Spinal cord (tissue), 10 donors: ENCODE measurements around the gene SPECC1. TPM values are rescaled to one million over a fixed set of nuclear protein-coding genes. Genes with fewer than 3 reads are reported as not detected.

Experiments
- DNase-seq, 6 donors: peaks; one replicate each; pipeline versions ENCODE4 v3.0.0 to v3.0.0-alpha.2; 2013 to 2015; ENCODE audit warnings: low spot score in 6 of 6, low read depth in 4 of 6
- H3K27ac ChIP-seq: one replicate; pipeline ENCODE4 v1.5.1; 2013; ENCODE audit warnings: low read depth, low read length, control low read depth
- H3K27me3 ChIP-seq: one replicate; pipeline ENCODE4 v1.6.1; 2013; ENCODE audit warnings: low read length; ENCODE audit not compliant: control insufficient read depth, insufficient read depth
- H3K36me3 ChIP-seq: one replicate; pipeline ENCODE4 v1.6.1; 2013; ENCODE audit warnings: low read length; ENCODE audit not compliant: control insufficient read depth, insufficient read depth
- H3K4me1 ChIP-seq: one replicate; pipeline ENCODE4 v1.6.1; 2013; ENCODE audit warnings: low read length; ENCODE audit not compliant: control insufficient read depth, insufficient read depth
- H3K4me3 ChIP-seq: one replicate; pipeline ENCODE4 v1.5.1; 2013; ENCODE audit warnings: low read depth, low read length, control low read depth
- H3K9me3 ChIP-seq: one replicate; pipeline ENCODE4 v1.6.1; 2013; ENCODE audit warnings: low read length; ENCODE audit not compliant: control insufficient read depth, insufficient read depth
- WGBS: methylation state at CpG from one replicate; pipeline ENCODE4 v1.1.5; 2013; ENCODE audit warnings: missing lambda C conversion rate; ENCODE audit not compliant: insufficient coverage; 5-methylcytosine and 5-hydroxymethylcytosine counted together
- polyA plus RNA-seq, 2 donors: library from polyadenylated mRNA; unstranded; fragments of 120-200 nt; gene quantifications; one replicate each; pipeline ENCODE4 v1.2.1, GENCODE V29; 2013; ENCODE audit not compliant: insufficient read length in 2 of 2
- total RNA-seq, 2 donors: library from RNA; depleted of rRNA in 1 of 2; stranded (reverse); fragments of 120-200 nt in 1 of 2; fragments of >200 nt in 1 of 2; gene quantifications; one replicate each; pipeline versions ENCODE4 v1.2.3 to v1.2.4, GENCODE V29; 2013 to 2014
- donor health status: healthy.

Gene SPECC1
- total and polyA plus RNA-seq, 4 donors, result 45.6 to 52.1 (median 49.9) TPM

DNA sequence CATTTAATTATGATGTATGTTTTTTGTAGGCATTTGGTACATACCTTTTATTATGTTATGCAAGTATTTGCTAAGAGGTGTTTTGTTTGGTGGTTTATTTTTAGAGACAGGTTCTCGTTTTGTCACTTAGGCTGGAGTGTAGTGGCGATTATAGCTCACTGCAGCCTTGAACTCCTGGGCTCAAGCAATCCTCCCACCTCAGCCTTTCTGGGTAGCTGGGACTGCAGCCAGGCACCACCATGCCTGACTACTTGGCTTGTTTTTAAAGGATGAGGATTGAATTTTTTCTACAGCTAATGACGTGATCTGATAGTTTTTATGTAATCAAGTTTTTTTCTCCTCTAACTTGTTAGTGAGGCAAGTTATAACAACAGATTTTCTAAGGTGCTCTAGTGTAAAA lies 199.6 kb downstream of the SPECC1 start:
- H3K27me3 ChIP-seq, result no peaks in the 10 kb centered on the region
- H3K4me1 ChIP-seq, result no peaks in the 10 kb centered on the region
- no peaks in the 10 kb centered on the region for H3K9me3 ChIP-seq
- no peak for DNase-seq
- H3K27ac ChIP-seq, result no peak overlapping the region
- H3K36me3 ChIP-seq, result peaks cover 14% of the 10 kb centered on the region
- WGBS, result no CpG with 5 or more reads among the region's 3 CpGs
- H3K4me3 ChIP-seq, result no peak overlapping the region

DNA sequence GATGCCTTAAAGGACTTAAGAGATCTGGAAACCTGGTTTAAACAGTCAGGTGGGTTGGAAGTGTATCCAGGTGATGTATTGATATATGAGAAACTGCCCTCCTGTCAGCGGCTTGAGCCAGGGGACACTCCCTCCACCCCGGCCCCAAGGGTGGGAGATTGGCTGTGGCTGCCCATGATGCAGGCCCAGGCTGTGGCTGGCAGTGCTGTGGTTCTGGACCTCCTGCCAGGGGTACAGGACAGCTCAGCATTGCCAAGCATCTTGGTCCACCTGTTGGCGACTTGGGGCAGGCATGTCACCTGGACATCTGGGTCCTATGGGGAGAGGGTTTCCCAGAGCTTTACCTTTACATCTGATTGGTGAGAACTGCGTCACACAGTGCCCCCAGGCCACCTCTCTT lies 201.0 kb downstream of the SPECC1 start:
- WGBS, result 100% methylated on average over 4 of the region's 4 CpGs
- Histone ChIP-seq H3K9me3 (no peaks in the 10 kb centered on the region), H3K36me3 (peaks cover 14% of the 10 kb centered on the region), H3K27ac (no peak overlapping the region), H3K4me1 (peaks cover 6% of the 10 kb centered on the region), H3K27me3 (no peaks in the 10 kb centered on the region), H3K4me3 (no peak overlapping the region)
- no peak for DNase-seq

DNA sequence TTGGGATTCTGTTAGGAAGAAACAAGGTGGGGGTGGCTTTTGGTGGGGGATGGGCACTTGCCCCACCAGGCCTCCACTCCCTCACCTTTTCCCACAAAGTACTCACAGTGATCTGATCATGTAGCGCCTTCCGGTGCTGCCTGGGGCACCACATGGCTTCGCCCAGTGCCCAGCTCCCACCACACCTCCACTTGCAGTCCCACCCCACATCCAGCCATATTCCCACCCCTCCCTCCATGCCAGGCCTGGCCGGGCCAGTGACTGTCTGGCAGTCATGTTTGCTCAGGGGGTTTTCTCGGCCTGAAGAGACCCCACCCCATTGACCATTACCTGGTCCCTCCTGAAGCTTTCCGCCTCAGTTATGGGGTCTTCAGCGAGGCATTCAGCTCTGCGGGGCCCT lies 201.5 kb downstream of the SPECC1 start:
- peaks cover 6% of the 10 kb centered on the region for H3K4me1 ChIP-seq
- no peak for DNase-seq
- WGBS, result 98% methylated on average over 8 of the region's 8 CpGs
- H3K9me3 ChIP-seq, result no peaks in the 10 kb centered on the region
- no peaks in the 10 kb centered on the region for H3K27me3 ChIP-seq
- H3K27ac ChIP-seq, result no peak overlapping the region
- H3K4me3 ChIP-seq, result no peak overlapping the region
- peaks cover 14% of the 10 kb centered on the region for H3K36me3 ChIP-seq

DNA sequence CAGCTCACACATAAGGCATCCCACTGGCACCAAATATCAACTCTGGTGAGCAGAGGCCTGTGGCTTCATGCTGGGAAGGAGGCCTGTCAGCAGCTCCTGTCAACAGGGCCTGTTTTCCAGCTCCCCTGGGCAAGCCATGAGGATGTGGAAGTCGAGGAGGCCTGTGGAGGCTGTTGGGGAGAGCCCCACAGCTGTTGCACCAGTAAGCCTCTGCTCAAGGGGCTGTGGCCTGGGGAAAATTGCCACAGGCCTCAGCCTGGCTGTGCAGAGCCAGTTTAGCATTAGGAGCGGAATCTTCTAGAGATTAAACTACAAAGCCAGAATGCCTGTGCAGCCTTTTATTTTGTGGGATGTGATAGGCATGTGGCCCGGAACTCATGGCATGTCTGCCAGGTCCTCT lies 202.1 kb downstream of the SPECC1 start:
- Histone ChIP-seq H3K9me3 (no peaks in the 10 kb centered on the region), H3K27ac (no peak overlapping the region)
- WGBS, result 83% methylated on average over 3 of the region's 3 CpGs

DNA sequence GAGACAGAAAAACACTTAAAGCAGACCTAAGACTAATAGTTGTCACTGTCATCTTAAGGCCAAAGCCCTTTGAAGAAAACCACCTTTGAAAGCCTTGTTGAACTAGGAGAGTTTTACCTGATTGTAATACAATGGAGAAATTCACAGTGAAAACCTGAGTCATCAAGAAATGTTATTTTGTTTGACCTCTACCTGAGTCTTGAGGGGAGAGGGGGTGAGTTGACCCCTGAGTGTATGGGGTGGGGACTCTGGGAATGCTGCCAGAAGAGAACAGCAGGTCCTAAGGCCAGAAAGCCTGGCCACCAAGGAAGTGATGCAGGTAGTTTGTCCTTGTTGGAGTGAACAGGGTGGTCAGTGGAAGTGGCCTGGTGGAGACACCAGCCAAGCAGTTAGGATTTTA lies 204.3 kb downstream of the SPECC1 start:
- H3K27me3 ChIP-seq, result no peaks in the 10 kb centered on the region
- no peak for DNase-seq
- no peak overlapping the region for H3K27ac ChIP-seq
- no peaks in the 10 kb centered on the region for H3K9me3 ChIP-seq
- peaks cover 14% of the 10 kb centered on the region for H3K36me3 ChIP-seq
- H3K4me1 ChIP-seq, result peaks cover 8% of the 10 kb centered on the region
- H3K4me3 ChIP-seq, result no peak overlapping the region

More for the DNA sequence above, 202.1 kb downstream of the SPECC1 start:
- H3K4me3 ChIP-seq, result no peak overlapping the region
- peaks cover 14% of the 10 kb centered on the region for H3K36me3 ChIP-seq
- peaks cover 6% of the 10 kb centered on the region for H3K4me1 ChIP-seq
- no peaks in the 10 kb centered on the region for H3K27me3 ChIP-seq
- no peak for DNase-seq

DNA sequence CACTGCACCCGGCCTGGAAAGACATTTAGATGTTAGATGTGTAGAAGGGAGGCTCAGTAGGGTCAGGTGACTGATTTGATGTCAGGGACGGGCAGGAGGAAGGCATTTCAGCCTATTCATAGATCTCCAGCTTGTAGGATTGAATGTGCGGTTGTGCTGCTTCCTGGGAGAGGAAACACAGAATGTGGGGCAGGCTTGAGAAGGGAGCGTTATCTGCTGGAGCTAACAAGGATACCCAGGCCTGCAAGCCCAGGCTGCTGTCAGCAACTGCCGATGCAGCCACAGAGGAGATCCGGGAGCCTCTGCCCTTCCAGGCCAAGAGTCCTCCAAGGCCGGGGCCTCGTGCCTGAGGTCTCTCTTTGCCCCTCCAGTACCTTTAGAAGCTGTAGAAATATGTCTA lies 205.6 kb downstream of the SPECC1 start:
- H3K27ac ChIP-seq, result no peak overlapping the region
- H3K36me3 ChIP-seq, result peaks cover 14% of the 10 kb centered on the region
- H3K4me1 ChIP-seq, result peaks cover 8% of the 10 kb centered on the region
- DNase-seq, result no peak
- H3K9me3 ChIP-seq, result no peaks in the 10 kb centered on the region
- no peak overlapping the region for H3K4me3 ChIP-seq
- no peaks in the 10 kb centered on the region for H3K27me3 ChIP-seq
- 63% methylated on average over 7 of the region's 8 CpGs for WGBS

DNA sequence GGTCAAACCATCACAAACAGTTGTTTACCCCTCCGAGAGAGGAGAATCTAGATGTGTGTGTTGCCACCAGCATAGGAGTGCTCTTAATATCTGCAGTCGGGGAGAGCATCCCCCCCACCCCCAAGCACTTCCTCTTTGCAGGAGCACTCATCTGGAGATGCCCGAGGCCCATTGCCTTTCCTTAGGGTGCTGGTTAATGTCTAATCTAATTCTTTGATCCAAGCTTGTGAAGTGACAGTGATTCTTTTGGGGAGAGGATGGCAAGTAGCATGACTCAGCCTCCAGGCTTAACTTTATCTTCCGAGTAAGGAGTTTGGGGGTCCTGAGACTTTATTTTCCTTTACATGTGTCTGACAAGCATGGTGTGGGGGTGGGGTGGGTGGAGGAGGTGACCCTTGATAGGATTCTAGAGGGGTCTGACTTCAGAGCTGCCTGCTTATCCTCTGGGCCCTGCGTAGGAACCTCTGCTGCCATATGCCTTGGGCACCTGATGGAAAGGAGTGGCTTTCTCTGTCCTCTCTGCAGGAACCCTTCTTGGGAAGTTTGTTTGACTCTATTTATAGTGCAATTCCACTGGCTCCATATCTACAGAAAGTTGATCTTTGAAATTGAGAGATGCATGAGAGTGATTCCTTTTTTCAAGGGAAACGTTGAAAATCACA lies 207.1 kb downstream of the SPECC1 start:
- H3K4me3 ChIP-seq, result no peak overlapping the region
- no peaks in the 10 kb centered on the region for H3K27me3 ChIP-seq
- DNase-seq, result no peak
- no peaks in the 10 kb centered on the region for H3K9me3 ChIP-seq
- 88% methylated on average over 4 of the region's 6 CpGs for WGBS
- H3K27ac ChIP-seq, result no peak overlapping the region
- H3K36me3 ChIP-seq, result peaks cover 6% of the 10 kb centered on the region
- peaks cover 8% of the 10 kb centered on the region for H3K4me1 ChIP-seq

DNA sequence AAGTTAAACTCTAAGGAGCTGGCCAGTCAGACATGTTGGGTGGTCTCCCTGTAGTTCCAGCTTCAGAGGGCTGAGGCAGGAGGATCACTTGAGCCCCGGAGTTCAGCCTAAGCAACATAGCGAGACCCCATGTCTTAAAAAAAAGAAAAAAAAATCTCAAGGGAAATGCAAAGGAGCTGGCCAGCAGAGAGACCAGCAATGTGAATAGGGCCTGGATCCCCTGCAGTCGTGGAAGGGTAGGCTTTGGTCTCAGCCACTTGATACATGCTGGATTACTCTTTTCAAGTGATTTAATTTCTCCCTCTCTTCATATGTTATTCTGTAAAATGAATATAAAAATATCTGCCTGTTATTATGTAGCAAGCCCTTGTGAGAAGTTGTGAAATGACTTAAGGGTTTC lies 207.7 kb downstream of the SPECC1 start:
- Histone ChIP-seq H3K27me3 (no peaks in the 10 kb centered on the region), H3K4me3 (no peak overlapping the region)
- 83% methylated on average over 1 of the region's 3 CpGs for WGBS

DNA sequence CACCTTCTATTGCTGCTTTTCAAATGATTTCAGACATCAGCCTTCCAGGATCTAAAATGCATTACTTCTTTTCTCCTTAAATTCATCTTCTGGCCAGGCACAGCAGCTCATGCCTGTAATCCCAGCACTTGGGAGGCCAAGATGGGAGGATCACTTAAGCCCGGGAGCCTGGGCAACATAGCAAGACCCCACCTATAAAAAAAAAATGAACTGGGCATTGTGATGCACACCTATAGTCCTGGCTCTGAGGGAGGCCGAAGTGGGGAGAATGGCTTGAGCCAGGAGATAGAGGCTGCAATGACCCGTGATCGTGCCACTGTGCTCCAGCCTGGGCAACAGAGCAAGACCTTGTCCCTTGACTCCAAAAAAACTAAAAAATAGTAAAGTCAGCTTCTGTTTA lies 208.5 kb downstream of the SPECC1 start:
- no peak overlapping the region for H3K27ac ChIP-seq
- peaks cover 8% of the 10 kb centered on the region for H3K4me1 ChIP-seq
- H3K36me3 ChIP-seq, result no peaks in the 10 kb centered on the region
- H3K27me3 ChIP-seq, result no peaks in the 10 kb centered on the region
- no peak for DNase-seq
- WGBS, result 90% methylated on average over 2 of the region's 4 CpGs
- H3K9me3 ChIP-seq, result no peaks in the 10 kb centered on the region
- H3K4me3 ChIP-seq, result no peak overlapping the region

More for the DNA sequence above, 207.7 kb downstream of the SPECC1 start:
- no peak for DNase-seq
- Histone ChIP-seq H3K4me1 (peaks cover 8% of the 10 kb centered on the region), H3K36me3 (peaks cover under 1% of the 10 kb centered on the region), H3K27ac (no peak overlapping the region), H3K9me3 (no peaks in the 10 kb centered on the region)

DNA sequence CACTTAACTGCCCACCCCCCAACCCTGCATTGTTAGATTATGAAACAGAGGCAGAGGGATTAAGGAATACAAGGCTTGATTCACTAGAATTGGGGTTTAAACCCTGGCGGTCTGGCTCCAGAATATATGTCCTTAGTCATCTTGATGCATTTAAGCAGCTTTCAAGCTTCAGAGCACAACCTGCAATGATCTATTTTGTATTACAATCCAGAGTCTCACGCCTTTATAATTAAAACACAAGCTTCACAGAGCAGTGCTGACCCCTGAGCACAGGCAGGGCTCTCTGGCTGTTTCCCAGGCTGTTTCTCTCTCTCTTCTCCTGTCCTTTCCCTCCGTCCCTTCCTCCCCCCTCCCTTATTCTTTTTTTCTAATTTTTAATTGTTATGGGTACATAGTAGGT lies 209.1 kb downstream of the SPECC1 start:
- peak in 1 of 6 donors; percentile 39 for DNase-seq

More for the DNA sequence above, 209.1 kb downstream of the SPECC1 start:
- Histone ChIP-seq H3K27me3 (no peaks in the 10 kb centered on the region), H3K36me3 (no peaks in the 10 kb centered on the region), H3K4me1 (peaks cover 8% of the 10 kb centered on the region), H3K27ac (no peak overlapping the region), H3K9me3 (no peaks in the 10 kb centered on the region), H3K4me3 (no peak overlapping the region)
- WGBS, result 64% methylated on average over 1 of the region's 3 CpGs
